HCT116 (cell line): Measurements from ENCODE around the gene C4orf36.

Source experiments
- CTCF ChIP-seq, 3 experiments: fragments of 200-600 bp in 1 of 3; sonication (generic) in 1 of 3; IDR thresholded peaks in 2 of 3; conservative IDR thresholded peaks in 1 of 3; 2 replicates each; pipeline ENCODE4 v1.5.1; 2012 to 2017; ENCODE audit warnings: low read depth in 2 of 3, low read length in 2 of 3, antibody characterized with exemption in 1 of 3, borderline replicate concordance in 1 of 3, control low read depth in 1 of 3, mild to moderate bottlenecking in 1 of 3, mixed read lengths in 1 of 3, mixed run types in 1 of 3, moderate library complexity in 1 of 3; ENCODE audit not compliant: insufficient read depth in 1 of 3
- EGR1 ChIP-seq: IDR thresholded peaks from 2 replicates; pipeline ENCODE4 v1.6.1; 2012; ENCODE audit warnings: low read depth
- POLR2A ChIP-seq: IDR thresholded peaks from 2 replicates; pipeline ENCODE4 v1.7.0; 2011; ENCODE audit warnings: borderline replicate concordance; ENCODE audit not compliant: insufficient read depth, insufficient read length; ENCODE audit errors: extremely low read depth
- POLR2AphosphoS5 ChIP-seq: IDR thresholded peaks from 2 replicates; pipeline ENCODE4 v1.6.1; 2011; ENCODE audit warnings: mild to moderate bottlenecking, low read depth, low read length, moderate library complexity
- RAD21 ChIP-seq: IDR thresholded peaks from 2 replicates; pipeline ENCODE4 v1.6.1; 2012; ENCODE audit warnings: low read depth, mild to moderate bottlenecking
- YY1 ChIP-seq: IDR thresholded peaks from 2 replicates; pipeline ENCODE4 v1.6.1; 2011; ENCODE audit warnings: low read length, low read depth, moderate library complexity, mild to moderate bottlenecking; ENCODE audit not compliant: insufficient replicate concordance; ENCODE audit errors: extremely low read depth
- ZBTB33 ChIP-seq: IDR thresholded peaks from 2 replicates; pipeline ENCODE4 v1.6.1; 2011; ENCODE audit warnings: mild to moderate bottlenecking, low read length, moderate library complexity; ENCODE audit not compliant: insufficient replicate concordance; ENCODE audit errors: extremely low read depth

GRCh38 chr4:86918539-86919072 is 26.4 kb upstream of the C4orf36 start:
- no peak for TF ChIP-seq POLR2A
- no peak for TF ChIP-seq CTCF (IDR thresholded peaks at IDR 0.05 in 2 of 3, conservative IDR thresholded peaks at IDR 0.05 in 1 of 3; ENCODE audit: borderline replicate concordance in 1 of 3, insufficient read depth in 1 of 3, low read depth in 2 of 3, low read length in 2 of 3)
- no peak for TF ChIP-seq POLR2AphosphoS5
- TF ChIP-seq RAD21, result no peak
- TF ChIP-seq EGR1, result no peak
- no peak for TF ChIP-seq ZBTB33
- TF ChIP-seq YY1, result no peak
